Sigmoid colon (tissue), 3 donors: ENCODE measurements around the gene PRCP.

Experiments
- CTCF ChIP-seq, 4 experiments: fragments of 450-650 bp in 3 of 4; fragments of 200-600 bp in 1 of 4; IDR thresholded peaks; one replicate each; pipeline ENCODE4 v1.5.1; 2016 to 2019; ENCODE audit warnings: antibody characterized with exemption in 4 of 4, mild to moderate bottlenecking in 3 of 4, moderate library complexity in 2 of 4
- POLR2A ChIP-seq, 2 donors: fragments of 450-650 bp; IDR thresholded peaks; one replicate each; pipeline ENCODE4 v1.6.1; 2016; ENCODE audit warnings: antibody characterized with exemption in 2 of 2, mild to moderate bottlenecking in 2 of 2, moderate library complexity in 2 of 2

- TF ChIP-seq CTCF (IDR thresholded peaks at IDR 0.05) (no peak), POLR2A (IDR thresholded peaks at IDR 0.05) (no peak)
Observed at GRCh38 chr11:82863209-82863608, 37.0 kb downstream of the PRCP start.
